Hair follicle dermal papilla cell (primary cell): ENCODE measurements around the gene RAB8A. TPM values are rescaled to one million over a fixed set of nuclear protein-coding genes. Genes with fewer than 3 reads are reported as not detected.

ENCODE experiments used
- total RNA-seq: library from RNA; depleted of rRNA; stranded (reverse); fragments of >200 nt; gene quantifications from 2 replicates; pipeline ENCODE4 v1.2.3, GENCODE V29; 2012

Gene RAB8A
- 65.8 and 66.0 TPM in 2 replicates for total RNA-seq

DNA sequence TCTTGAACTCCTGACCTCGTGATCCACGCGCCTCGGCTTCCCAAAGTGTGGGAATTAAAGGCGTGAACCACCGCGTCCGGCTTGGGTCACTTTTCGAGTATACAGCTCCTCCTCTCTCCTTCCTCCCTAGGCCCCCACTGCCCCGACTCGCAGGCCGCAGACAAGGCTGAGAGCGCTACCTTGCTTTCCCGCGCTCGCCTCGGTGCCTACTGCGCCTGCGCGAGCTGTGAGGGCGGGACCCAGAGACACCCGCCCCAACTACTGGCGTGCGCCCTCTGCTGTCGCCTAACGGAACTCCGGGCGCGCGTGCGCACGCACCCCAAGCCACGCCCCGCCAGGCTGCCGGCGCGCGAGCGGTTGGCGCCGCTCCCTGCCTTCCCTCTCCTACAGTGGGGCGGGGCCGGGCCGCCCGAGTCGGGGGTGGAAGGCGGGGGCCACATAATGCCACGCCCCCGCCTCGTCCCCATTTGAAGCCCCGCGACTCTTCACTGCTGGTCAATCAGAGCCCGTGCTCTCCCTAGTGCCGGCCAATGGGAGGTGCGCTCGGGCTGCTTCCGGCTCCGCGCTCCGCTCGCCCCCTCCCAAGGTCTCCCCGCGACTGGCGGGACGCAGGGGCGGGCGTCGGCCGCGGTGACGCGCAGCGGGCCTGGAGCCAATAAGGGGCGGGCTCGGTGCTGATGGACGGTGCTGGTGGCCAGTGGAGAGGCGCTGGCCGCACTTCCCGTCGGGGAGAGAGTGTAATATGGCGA, at the start of gene RAB8A:
RAB8A (plus strand) TSS at position 730 of the 749 bp plus-strand sequence; CDS start at position 743, 13 bp downstream.

DNA sequence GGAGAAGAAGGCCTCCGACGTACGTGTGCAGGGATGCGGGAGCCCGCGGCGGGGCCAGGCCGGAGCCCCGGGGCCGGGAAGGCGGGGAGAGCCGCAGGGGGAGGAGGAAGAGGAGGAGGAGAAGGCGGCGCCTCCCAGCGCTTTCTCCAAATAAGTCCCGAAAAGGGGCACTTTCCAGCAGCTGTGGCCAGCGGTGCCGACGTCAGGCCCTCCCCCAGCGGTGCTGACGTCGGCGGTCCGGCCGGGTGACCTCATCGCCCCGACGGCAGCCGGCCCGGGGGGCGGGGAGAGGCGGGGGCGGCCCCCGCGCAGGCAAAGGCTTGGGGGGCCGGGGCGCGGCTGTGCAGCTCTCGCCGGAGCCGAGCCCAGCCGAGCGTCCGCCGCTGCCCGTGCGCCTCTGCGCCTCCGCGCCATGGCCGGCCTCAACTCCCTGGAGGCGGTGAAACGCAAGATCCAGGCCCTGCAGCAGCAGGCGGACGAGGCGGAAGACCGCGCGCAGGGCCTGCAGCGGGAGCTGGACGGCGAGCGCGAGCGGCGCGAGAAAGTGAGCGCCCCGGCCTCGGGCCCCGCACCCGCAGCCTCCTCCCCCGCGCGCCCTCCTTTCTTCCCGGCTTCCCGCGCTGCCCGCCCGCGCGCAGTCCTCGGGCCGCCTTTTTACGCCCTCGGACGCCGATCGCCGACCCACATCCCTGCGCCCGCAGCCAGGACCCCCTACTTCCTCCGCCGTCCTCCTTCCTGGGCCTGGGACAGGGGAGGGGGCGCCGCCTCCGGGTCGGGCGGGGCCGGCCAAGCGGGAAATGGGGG, 35.3 kb upstream of the RAB8A start, which contains the start of gene TPM4:
TPM4 (plus strand) TSS at position 342 of the 804 bp plus-strand sequence; CDS start at position 413, 71 bp downstream.

DNA sequence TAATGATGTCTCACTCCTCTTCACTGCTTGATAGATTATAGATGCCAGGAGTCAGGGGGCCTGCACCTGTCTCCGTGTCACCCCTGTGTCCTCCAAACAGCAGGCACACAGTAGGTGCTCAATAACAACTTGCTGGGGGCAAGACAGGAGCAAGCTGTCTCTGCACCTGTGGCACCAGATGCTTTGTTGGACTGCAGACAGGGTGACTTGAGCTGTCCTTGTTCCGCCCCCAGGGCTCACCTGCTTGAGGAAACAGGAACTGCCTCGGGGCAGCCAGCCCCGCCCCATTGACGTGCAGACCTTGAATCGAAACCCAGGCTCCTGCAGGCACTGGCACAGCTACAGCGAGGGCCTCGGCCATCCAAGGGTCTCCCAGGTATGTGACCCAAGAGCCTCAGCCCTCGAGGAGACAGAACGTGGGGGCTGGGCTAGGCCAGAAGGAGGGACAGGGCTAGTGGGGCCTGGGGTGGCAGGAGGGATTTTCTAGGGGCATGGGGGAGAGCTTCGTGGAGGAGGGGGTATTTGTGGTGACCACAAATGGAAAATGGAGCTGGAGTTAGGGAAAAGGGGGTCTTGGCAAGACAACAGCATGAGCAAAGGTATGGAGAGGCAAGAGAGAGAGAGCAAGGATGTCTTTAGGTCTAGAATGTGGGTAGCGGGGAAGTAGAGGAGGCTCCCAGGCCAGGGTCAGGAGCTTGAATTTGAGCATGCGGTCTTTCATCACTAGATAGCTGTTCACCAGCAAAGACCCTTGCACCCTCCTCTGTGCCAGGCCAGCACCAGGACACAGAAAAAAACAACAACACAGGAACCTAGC, 31.9 kb downstream of the RAB8A start, which contains the start of gene HSH2D:
HSH2D (plus strand) TSS at position 287 of the 817 bp plus-strand sequence. CDS start 5,066 bp downstream, outside the sequence.

Other genes with a start within 250 kb of the RAB8A start
- not detected in 2 replicates for gene CYP4F2, start 213.8 kb upstream of the RAB8A start, total RNA-seq
- gene CYP4F11, start 177.4 kb upstream of the RAB8A start, total RNA-seq, result not detected in 2 replicates
- gene OR10H4, start 162.9 kb upstream of the RAB8A start, total RNA-seq, result not detected in 2 replicates
- 1,255 and 1,332 TPM in 2 replicates for gene TPM4, start 35.4 kb upstream of the RAB8A start, total RNA-seq
- gene HSH2D, start 31.8 kb downstream of the RAB8A start, total RNA-seq, result not detected in 2 replicates
- gene CIB3, start 61.6 kb downstream of the RAB8A start, total RNA-seq, result not detected in 2 replicates
- gene FAM32A, start 73.5 kb downstream of the RAB8A start, total RNA-seq, result 79.3 and 101 TPM in 2 replicates
- 105 and 107 TPM in 2 replicates for gene AP1M1, start 86.0 kb downstream of the RAB8A start, total RNA-seq
- gene KLF2, start 212.9 kb downstream of the RAB8A start, total RNA-seq, result 6.0 and 8.4 TPM in 2 replicates